NT2/D1 (cell line): ENCODE results near the gene LCP2.

Experiments
- SUZ12 ChIP-seq: IDR thresholded peaks from 2 replicates; pipeline ENCODE4 v1.6.1; 2011; ENCODE audit not compliant: insufficient read length, insufficient read depth; ENCODE audit errors: extremely low read depth
- YY1 ChIP-seq: IDR thresholded peaks from 2 replicates; pipeline ENCODE4 v1.6.1; 2011; ENCODE audit not compliant: insufficient read length, insufficient read depth
- ZNF274 ChIP-seq: IDR thresholded peaks from 2 replicates; pipeline ENCODE4 v1.6.1; 2011; ENCODE audit warnings: mild to moderate bottlenecking, low read depth, low read length

DNA sequence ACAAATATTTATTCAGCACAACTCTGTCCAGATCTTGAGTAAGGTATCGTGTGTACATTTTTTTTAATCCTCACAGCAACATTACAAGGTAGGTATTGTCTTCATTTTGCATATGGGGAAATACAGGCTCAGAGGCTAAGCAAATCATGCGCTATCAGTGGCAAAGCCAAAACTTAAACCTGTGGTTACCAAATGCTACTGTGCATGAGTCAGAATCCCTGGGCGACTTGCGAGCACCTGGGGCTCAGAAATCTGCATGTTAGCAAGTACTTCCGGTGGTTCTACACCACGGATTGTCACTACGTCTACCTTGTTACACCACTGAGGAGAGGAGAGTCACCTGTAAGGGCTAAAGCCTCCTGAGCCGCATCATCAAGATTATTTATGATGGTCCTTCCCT is 43.5 kb downstream of the LCP2 start:
- TF ChIP-seq SUZ12 (no peak), YY1 (no peak), ZNF274 (no peak)
